Stimulated activated CD8-positive, alpha-beta memory T cell treated with anti-CD3 and anti-CD28 coated beads, Interleukin-15, amount 100 ng/mL, for 24 hours (primary cell): ENCODE data around the gene SLFN14.
"Not testable (repeated sequence)": the region's sequence is repeated elsewhere in the genome, so short reads cannot be mapped to it uniquely, and the experiment has no call there.

ENCODE experiments used
- DNase-seq: peaks from one replicate; pipeline ENCODE4 v3.0.0-alpha.2; 2020; ENCODE audit warnings: low read depth

The SLFN14 gene

GRCh38 chr17:35559495-35560210 lies 966 bp downstream of the SLFN14 start:
- DNase-seq = no peak

- no peak for DNase-seq
These were observed 3.3 kb downstream of the SLFN14 start for GRCh38 chr17:35557353-35557752.

DNA sequence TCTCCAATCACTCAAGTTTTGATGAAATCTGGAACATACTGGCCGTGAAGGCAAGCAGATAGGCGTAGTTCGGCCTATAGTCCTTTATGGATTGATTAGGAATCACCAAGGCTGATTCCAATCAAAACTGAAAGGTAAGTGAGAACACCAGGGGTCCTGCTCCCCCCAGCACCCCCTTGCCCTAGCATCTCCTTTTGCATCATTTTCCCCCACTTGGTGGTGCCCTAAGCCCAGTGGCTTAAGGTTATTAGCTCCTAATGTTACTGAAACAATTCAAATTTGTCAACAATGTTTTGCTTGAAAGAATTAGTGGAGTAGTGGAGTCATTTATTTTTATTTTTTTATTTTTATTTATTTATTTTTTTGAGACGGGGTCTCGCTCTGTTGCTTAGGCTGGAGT lies 4.9 kb downstream of the SLFN14 start:
- DNase-seq = no peak

GRCh38 chr17:35554668-35555067 lies 6.0 kb downstream of the SLFN14 start:
- no peak for DNase-seq

DNA sequence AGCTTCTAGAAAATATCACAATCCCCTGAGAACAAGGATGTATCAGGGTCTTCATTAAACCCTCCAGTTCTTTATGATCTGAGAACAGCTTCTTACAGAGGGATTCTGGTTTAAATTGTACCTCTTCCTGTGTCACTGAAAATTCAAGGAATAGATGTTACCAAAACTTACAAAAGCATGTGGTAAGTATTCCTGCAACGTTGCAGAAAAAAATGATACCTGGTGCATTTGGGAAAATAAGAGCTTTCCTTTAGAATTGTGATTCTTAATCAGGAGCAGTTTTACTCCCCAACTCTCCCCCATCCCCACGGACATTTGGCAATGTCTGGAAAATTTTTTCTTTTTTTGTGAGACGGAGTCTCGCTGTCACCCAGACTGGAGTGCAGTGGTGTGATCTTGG lies 7.3 kb downstream of the SLFN14 start:
- no peak for DNase-seq

- no peak for DNase-seq
These were observed 11.6 kb downstream of the SLFN14 start for GRCh38 chr17:35548978-35549377.

GRCh38 chr17:35548208-35548810 lies 12.3 kb downstream of the SLFN14 start:
- DNase-seq = no peak

- DNase-seq = no peak
These were observed 14.1 kb downstream of the SLFN14 start for GRCh38 chr17:35546487-35546886.

GRCh38 chr17:35545150-35545549 lies 15.5 kb downstream of the SLFN14 start:
- DNase-seq = no peak

DNA sequence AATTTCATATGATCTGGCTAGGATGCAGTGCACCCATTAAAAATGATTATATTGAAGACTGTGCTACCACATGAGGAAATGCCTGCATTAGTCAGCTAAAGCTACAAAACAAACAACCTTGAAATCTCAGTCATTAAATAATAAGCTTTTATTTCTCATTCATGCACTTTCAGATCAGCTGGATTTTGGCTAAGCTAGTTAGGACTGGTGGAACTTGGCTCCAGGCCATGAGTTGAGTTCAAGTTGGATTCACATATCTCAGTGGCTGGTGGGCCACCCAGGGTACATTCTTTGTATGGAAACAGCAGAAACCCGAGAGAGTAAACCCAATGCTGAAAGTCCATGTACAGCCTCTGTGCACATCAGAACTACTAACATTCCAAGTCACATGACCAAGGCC lies 16.8 kb downstream of the SLFN14 start:
- DNase-seq = no peak

- no peak for DNase-seq
These were observed 17.6 kb downstream of the SLFN14 start for GRCh38 chr17:35542990-35543389.

GRCh38 chr17:35541434-35541833 lies 19.2 kb downstream of the SLFN14 start:
- no peak for DNase-seq

- DNase-seq = no peak
These were observed 19.8 kb downstream of the SLFN14 start for GRCh38 chr17:35540589-35541404.

GRCh38 chr17:35539659-35540026 lies 21.0 kb downstream of the SLFN14 start:
- DNase-seq = no peak

GRCh38 chr17:35537601-35538141 lies 22.9 kb downstream of the SLFN14 start, which contains the start of gene SLFN12L:
Gene SLFN12L, minus strand, starts transcription at chr17:35537678. Its CDS starts 15,314 bp downstream, at chr17:35522364.
- DNase-seq = no peak

DNA sequence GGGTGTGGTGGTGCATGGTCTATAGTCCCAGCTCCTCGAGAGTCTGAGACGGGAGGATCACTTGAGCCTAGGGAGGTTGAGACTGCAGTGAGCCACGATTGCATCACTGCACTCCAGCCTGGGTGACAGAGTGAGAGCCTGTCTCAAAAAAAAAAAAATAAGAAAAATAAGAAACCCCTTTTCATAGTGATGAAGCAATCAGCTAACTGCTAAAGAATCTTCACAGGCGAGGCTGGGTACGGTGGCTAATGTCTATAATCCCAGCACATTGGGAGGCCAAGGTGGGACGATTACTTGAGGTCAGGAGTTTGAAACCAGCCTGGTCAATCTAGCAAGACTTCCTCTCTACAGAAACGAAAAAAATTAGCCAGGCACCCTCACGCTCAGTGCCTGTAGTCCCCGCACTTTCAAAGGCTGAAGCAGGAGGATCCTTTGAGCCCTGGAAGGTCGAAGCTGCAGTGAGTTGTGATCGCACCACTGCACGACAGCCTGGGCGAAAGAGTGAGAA lies 23.9 kb downstream of the SLFN14 start:
- DNase-seq = no peak

- DNase-seq = not testable (repeated sequence)
These were observed 25.2 kb downstream of the SLFN14 start for GRCh38 chr17:35535406-35535805.

GRCh38 chr17:35534576-35535093 lies 26.0 kb downstream of the SLFN14 start:
- no peak for DNase-seq

DNA sequence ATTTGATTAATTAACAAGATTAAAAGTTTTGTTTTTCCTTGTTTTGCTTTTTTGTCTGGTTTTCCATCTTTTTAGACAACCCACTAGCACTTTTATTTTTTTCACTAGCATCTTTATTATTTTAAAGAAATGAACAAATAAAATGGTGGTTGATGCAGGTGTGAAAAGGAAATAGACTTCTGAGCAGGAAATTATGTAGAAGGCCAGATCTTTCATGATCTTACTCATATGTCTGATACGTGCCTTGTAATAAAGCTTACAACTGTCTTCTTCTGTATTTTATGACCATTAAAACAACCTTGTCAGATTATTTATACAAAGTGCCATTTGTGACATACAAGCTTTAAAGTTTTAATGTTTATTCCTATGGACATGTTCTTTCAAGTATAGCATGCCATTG lies 29.5 kb downstream of the SLFN14 start:
- DNase-seq = no peak

DNA sequence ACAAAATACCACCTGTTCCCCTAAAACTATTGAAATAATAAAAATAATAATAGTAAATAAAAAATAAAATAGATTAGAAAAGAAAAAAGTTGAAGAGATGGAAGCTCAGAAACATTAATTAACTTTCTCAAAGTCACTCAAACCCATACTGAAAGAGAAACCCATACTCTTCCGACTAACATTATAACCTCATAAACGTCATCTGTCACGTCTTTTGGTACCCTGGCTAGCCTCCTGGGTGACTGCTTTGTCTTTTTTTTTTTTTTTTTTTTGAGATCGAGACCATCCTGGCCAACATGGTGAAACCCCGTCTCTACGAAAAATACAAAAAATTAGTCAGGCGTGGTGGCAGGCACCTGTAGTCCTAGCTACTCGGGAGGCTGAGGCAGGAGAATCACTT lies 30.8 kb downstream of the SLFN14 start:
- DNase-seq = no peak

- not testable (repeated sequence) for DNase-seq
These were observed 31.3 kb downstream of the SLFN14 start for GRCh38 chr17:35529326-35529725.

DNA sequence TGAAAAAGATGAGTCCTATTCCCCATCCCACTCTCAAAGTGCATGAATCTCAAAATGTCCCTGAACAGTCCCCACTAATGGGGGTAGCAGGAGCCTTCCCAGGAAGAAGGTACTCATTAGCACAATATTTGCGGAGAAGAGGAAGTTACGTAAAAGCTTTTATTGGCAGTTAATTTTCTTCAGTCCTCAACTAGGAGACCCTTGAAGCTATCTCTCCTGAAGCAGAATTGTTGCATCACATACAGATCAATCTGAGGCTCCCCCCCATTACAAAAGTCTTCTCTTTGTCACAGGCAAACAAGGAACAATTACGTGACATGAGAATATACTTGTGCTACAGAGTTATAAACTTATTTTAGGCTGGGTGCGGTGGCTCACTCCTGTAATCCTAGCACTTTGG lies 37.3 kb downstream of the SLFN14 start:
- no peak for DNase-seq
